IMR-90 (cell line): ENCODE measurements around the gene VSIG10L2.

Source experiments
- BHLHE40 ChIP-seq: fragments of 150-350 bp; IDR thresholded peaks from 2 replicates; pipeline ENCODE4 v1.6.1; 2016; ENCODE audit warnings: mild to moderate bottlenecking, low read depth, low read length
- CEBPB ChIP-seq: IDR thresholded peaks from 2 replicates; pipeline ENCODE4 v1.6.1; 2012; ENCODE audit warnings: low read depth, low read length, improper control_type of control experiment
- CHD1 ChIP-seq: IDR thresholded peaks from 2 replicates; pipeline ENCODE4 v1.6.1; 2012; ENCODE audit warnings: low read depth, low read length, improper control_type of control experiment
- FOS ChIP-seq: fragments of 150-350 bp; IDR thresholded peaks from 2 replicates; pipeline ENCODE4 v1.6.1; 2016; ENCODE audit warnings: low read depth, low read length
- MAFK ChIP-seq: IDR thresholded peaks from 2 replicates; pipeline ENCODE4 v1.6.1; 2012; ENCODE audit warnings: low read depth, low read length, improper control_type of control experiment
- MAZ ChIP-seq: IDR thresholded peaks from 2 replicates; pipeline ENCODE4 v1.6.1; 2012; ENCODE audit warnings: low read depth, mild to moderate bottlenecking, low read length, improper control_type of control experiment, moderate library complexity, borderline replicate concordance
- POLR2A ChIP-seq: IDR thresholded peaks from 2 replicates; pipeline ENCODE4 v1.6.1; 2012; ENCODE audit warnings: mild to moderate bottlenecking, low read depth, low read length
- RAD21 ChIP-seq: IDR thresholded peaks from 2 replicates; pipeline ENCODE4 v1.6.1; 2012; ENCODE audit warnings: low read length, improper control_type of control experiment
- RCOR1 ChIP-seq: IDR thresholded peaks from 2 replicates; pipeline ENCODE4 v1.6.1; 2012; ENCODE audit warnings: mild to moderate bottlenecking, low read length, improper control_type of control experiment; ENCODE audit not compliant: insufficient replicate concordance
- RFX5 ChIP-seq: IDR thresholded peaks from 2 replicates; pipeline ENCODE4 v1.8.0; 2012; ENCODE audit warnings: low read depth, mild to moderate bottlenecking, low read length, moderate library complexity
- SMC3 ChIP-seq: fragments of 150-350 bp; IDR thresholded peaks from 2 replicates; pipeline ENCODE4 v1.6.1; 2016; ENCODE audit warnings: low read depth, mild to moderate bottlenecking, antibody characterized with exemption, low read length, moderate library complexity
- TF ChIP-seq, protein P1 (sequence below): conservative IDR thresholded peaks from 2 replicates; pipeline ENCODE4 v1.5.1; 2012; ENCODE audit warnings: mild to moderate bottlenecking, low read depth, low read length, improper control_type of control experiment
- TF ChIP-seq, protein P2 (sequence below): fragments of 150-350 bp; IDR thresholded peaks from 2 replicates; pipeline ENCODE4 v1.6.1; 2017; ENCODE audit warnings: mild to moderate bottlenecking, antibody characterized with exemption, low read length, low read depth
- TF ChIP-seq, protein P3 (sequence below): fragments of 150-350 bp; IDR thresholded peaks from 2 replicates; pipeline ENCODE4 v1.6.1; 2016; ENCODE audit warnings: low read depth, mild to moderate bottlenecking, low read length, moderate library complexity, borderline replicate concordance

DNA sequence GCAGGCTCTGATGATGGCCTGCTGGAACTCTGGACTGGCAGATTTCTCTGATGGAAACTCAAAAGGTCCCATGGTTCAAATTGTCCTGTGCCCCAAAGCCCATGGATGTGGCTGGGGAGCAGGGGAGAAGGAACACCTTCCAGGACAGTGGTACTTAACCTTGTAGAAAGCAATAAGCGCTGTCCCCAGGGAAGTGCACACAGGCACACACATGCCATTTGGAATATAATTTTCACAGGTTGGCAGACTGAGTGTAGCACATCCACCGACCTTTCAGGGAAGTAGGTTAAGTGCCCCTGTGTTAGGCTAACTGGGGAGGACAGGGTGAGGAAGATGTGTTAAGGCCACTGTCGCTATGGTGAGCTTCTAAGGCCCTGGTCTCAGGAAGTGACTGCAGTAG lies 23.7 kb upstream of the VSIG10L2 start:
- no peak for TF ChIP-seq POLR2A
- TF ChIP-seq RFX5: no peak
- TF ChIP-seq, protein P1, sequence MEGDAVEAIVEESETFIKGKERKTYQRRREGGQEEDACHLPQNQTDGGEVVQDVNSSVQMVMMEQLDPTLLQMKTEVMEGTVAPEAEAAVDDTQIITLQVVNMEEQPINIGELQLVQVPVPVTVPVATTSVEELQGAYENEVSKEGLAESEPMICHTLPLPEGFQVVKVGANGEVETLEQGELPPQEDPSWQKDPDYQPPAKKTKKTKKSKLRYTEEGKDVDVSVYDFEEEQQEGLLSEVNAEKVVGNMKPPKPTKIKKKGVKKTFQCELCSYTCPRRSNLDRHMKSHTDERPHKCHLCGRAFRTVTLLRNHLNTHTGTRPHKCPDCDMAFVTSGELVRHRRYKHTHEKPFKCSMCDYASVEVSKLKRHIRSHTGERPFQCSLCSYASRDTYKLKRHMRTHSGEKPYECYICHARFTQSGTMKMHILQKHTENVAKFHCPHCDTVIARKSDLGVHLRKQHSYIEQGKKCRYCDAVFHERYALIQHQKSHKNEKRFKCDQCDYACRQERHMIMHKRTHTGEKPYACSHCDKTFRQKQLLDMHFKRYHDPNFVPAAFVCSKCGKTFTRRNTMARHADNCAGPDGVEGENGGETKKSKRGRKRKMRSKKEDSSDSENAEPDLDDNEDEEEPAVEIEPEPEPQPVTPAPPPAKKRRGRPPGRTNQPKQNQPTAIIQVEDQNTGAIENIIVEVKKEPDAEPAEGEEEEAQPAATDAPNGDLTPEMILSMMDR: no peak
- TF ChIP-seq BHLHE40: no peak
- TF ChIP-seq CEBPB: no peak
- no peak for TF ChIP-seq MAZ
- TF ChIP-seq MAFK: no peak
- TF ChIP-seq, protein P2, sequence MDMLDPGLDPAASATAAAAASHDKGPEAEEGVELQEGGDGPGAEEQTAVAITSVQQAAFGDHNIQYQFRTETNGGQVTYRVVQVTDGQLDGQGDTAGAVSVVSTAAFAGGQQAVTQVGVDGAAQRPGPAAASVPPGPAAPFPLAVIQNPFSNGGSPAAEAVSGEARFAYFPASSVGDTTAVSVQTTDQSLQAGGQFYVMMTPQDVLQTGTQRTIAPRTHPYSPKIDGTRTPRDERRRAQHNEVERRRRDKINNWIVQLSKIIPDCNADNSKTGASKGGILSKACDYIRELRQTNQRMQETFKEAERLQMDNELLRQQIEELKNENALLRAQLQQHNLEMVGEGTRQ: no peak
- no peak for TF ChIP-seq FOS
- TF ChIP-seq CHD1: no peak
- TF ChIP-seq RAD21: no peak
- no peak for TF ChIP-seq SMC3
- TF ChIP-seq RCOR1: no peak
- TF ChIP-seq, protein P3, sequence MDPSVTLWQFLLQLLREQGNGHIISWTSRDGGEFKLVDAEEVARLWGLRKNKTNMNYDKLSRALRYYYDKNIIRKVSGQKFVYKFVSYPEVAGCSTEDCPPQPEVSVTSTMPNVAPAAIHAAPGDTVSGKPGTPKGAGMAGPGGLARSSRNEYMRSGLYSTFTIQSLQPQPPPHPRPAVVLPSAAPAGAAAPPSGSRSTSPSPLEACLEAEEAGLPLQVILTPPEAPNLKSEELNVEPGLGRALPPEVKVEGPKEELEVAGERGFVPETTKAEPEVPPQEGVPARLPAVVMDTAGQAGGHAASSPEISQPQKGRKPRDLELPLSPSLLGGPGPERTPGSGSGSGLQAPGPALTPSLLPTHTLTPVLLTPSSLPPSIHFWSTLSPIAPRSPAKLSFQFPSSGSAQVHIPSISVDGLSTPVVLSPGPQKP: no peak
